Measurements from ENCODE around the gene OLFML3. TPM values are rescaled to one million over a fixed set of nuclear protein-coding genes. Genes with fewer than 3 reads are reported as not detected.

Gene OLFML3, protein sequence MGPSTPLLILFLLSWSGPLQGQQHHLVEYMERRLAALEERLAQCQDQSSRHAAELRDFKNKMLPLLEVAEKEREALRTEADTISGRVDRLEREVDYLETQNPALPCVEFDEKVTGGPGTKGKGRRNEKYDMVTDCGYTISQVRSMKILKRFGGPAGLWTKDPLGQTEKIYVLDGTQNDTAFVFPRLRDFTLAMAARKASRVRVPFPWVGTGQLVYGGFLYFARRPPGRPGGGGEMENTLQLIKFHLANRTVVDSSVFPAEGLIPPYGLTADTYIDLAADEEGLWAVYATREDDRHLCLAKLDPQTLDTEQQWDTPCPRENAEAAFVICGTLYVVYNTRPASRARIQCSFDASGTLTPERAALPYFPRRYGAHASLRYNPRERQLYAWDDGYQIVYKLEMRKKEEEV
- total RNA-seq = 0.11 and 0.14 TPM in 2 replicates

DNA sequence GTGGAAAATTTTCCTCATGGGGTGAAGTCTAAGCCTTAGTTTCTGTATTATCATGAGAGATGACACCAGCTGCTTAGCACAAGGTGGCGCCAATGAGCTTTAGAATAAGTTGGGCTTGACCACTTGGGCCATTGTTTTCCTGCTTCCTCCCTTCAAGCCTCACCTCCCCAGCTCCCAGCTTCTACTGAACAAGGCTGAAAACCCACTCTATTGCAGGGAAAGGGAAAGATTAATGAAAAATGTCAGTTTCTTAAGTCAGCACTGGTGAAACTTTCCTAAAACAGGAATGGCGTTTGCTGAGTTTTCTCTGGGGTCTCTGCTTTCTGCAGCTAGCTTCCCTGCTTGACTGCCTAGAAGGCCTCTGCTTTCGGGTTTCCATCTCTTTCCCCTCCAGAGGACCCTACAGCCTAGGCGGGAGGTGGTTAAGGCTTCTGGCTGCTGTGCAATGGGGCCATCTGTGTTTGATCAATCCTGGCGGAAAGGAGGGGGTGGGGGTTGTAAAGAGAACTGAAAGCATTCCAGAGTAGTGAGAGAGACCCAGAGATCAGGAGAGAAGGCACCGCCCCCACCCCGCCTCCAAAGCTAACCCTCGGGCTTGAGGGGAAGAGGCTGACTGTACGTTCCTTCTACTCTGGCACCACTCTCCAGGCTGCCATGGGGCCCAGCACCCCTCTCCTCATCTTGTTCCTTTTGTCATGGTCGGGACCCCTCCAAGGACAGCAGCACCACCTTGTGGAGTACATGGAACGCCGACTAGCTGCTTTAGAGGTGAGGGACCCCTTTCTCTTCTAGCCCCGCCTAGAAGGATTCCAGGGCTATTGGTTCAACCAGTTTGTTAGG is at the start of gene OLFML3:
OLFML3 (plus strand) TSS at position 612 of the 840 bp plus-strand sequence; CDS start at position 655, 43 bp downstream.
- intact Hi-C loops (cut with micrococcal nuclease) = loop anchor here (1.0 kb wide), 1 partner anchor 303 kb away; no protein-coding TSS in a partner anchor

DNA sequence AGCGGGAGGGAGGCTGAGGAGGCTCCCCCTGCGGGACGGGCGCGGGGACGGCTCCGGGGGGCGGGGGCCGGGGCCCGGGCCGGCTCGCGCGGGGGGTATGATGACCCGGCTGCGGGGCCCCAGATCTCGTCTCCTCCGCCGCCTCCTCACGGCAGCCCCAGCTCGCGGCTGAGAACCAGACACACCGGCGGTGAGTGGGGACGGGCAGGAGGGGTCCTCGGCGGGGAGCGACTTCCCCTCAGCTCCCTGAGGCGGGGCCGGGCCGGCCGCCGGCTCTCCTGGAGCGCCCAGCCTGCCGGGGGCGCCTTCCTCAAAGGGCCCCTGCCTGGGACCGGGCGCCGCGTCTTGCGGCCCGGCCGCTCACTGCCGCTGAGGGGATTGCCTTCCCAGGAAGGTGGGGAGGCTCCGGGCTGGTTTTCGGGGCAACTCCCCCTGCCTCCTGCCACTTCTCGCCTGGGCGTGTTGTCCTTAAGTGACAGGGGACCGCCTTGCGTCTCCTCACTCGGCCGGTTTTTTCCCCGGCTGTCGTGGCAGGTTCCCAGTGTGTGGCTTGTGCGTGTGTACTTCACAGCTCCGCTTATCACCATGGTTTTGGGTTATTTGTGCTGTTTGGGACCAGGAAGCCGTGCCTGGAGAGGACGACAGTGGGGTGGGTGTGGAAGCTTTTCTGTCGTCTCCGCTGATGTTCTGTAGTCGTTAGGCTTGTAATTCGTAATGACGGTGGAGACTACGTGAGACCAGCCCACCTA is 49.4 kb upstream of the OLFML3 start:
- intact Hi-C loops (cut with micrococcal nuclease) = loop anchor here (1.0 to 10.0 kb wide), 9 partner anchors 10 to 1215 kb away; partner anchors contain the start of genes DCLRE1B, NRAS, PPM1J and PTPN22

DNA sequence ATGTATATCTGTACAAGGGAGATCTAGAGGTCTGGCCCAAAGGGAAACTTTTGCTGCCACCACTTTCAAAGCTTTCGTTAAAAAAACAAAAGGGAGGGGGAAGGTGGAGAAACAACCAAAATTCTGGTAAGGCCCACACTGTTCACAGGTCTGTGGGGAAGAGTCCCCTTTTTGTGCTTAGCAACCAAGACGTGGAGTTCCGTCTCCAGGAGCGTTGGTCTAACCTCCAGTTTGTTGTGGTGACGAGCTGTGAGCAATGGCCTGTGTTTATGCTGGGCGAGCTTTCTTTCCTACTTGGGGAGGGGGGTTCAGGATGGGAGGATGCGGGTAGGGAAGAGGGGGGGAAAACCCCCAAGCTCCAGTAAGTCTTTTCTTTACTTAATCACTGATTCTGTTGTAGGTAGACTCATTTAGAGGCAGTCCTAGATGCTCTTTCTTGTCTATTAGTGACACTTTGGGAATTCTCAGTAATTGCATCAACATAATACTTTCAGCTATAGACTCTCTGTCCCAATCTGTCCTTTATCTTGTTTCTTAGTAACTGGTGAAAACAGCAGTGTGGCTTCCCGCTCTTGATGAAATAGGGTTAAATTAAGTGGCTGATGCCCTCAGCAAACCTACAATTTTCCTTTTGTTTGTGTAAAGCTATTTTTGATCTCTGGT is 48.6 kb upstream of the OLFML3 start:
- intact Hi-C loops (cut with micrococcal nuclease) = loop anchor here (1.0 to 10.0 kb wide), 5 partner anchors 10 to 784 kb away; partner anchors contain the start of genes NRAS and PTPN22

- intact Hi-C loops (cut with micrococcal nuclease) = loop anchor here (1.0 to 10.0 kb wide), 3 partner anchors 15 to 783 kb away; partner anchors contain the start of gene NRAS
Measured at GRCh38 chr1:113931451-113931851, 47.8 kb upstream of the OLFML3 start.

DNA sequence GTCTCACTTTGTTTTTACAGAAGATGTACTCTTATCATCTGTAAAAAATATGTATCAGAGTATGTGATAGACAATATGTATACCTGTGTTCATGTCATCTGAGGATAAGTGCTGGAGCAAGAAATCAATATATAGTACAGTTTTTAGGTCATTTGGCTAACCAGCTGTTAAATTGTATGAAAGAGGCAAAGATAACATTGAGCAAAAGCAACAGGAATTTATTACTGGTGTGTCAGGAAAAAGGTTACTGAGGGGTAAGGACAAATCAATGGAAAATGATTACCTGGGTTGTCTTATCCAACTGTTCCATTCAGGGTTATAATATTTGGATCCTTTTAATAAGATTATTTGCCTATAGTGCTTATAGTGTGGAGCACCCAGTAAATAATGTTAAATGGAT is 45.3 kb upstream of the OLFML3 start:
- intact Hi-C loops (cut with micrococcal nuclease) = loop anchor here (10.0 kb wide), 1 partner anchor 781 kb away; the partner anchor contains the start of gene NRAS

DNA sequence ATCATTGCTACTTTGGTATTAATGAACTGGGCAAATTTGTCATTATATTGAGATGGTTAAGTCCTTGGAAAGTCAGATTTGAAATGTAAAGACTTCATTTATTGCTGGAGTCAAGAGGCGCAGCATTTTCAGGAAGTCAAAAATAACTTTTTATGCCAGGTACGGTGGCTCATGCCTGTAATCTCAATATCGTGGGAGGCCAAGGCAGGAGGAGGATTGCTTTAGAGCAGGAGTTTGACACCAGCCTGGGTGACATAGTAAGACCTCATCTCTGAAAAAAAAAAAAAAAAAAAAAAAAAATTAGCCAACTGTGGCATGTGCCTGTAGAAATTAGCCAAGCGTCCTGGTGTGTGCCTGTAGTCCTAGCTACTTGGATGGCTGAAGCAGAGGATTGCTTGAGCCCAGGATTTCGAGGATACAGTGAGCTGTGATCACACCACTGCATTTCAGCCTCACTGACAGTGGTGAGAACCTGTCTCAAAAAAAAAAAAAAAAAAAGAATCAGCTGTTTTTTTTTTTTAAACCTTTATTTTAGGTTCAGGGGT is 44.7 kb upstream of the OLFML3 start:
- intact Hi-C loops (cut with micrococcal nuclease) = loop anchor here (10.0 kb wide), 1 partner anchor 780 kb away; the partner anchor contains the start of gene NRAS

DNA sequence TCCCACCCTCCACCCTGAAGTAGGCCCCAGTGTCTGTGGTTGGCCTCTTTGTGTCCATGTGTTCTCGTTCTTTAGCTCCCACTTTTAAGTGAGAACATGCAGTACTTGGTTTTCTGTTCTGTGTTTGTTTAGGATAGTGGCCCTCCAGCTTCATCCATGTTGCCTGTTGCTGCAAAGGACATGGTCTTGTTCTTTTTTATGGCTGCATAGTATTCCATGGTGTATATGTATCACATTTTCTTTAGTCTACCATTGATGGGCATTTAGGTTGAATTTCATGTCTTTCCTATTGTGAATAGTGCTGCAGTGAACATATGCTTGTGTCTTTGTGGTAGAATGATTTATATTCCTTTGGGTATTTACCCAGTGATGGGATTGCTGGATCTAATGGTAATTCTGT is 44.1 kb upstream of the OLFML3 start:
- intact Hi-C loops (cut with micrococcal nuclease) = loop anchor here (10.0 kb wide), 1 partner anchor 780 kb away; the partner anchor contains the start of gene NRAS

DNA sequence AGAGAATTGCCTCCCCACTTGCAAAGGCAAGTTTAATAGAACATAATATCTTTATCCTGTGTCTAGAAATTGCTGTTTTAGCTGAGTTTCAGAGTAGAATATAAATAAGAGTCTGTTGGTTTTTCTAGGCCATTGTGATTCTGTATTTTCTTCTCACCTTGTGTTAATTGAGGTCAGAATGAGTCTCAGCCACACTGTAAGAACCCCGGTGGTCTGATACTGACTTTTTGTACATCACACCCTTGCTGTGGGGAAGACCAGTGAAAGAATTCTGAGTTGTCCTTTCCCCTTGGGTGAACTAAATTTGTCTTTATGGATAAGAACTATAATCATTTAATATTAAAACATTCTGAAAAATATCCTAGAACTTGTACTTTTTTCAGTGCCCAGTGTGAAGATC is 43.3 kb upstream of the OLFML3 start:
- intact Hi-C loops (cut with micrococcal nuclease) = loop anchor here (10.0 kb wide), 1 partner anchor 779 kb away; the partner anchor contains the start of gene NRAS

DNA sequence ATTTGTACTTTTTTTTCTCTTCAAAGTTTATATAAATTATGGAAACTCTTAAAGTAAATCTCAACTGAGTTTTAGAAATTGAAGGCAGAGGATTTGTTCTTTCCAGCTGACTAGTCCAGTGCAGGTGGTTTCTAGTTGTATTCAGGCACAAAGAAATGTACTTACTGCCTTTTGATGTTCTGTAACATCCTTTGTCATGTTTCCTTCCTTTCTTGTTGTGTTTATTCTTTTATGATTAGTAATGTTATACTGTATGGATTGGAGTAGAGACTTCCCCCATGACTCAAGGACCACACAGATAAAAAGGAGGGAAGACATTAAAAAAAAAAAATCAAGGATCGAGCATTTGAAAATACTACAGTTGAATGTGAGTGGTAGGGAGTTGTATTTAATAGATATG is 42.1 kb upstream of the OLFML3 start:
- intact Hi-C loops (cut with micrococcal nuclease) = loop anchor here (10.0 kb wide), 1 partner anchor 778 kb away; the partner anchor contains the start of gene NRAS

- intact Hi-C loops (cut with micrococcal nuclease) = loop anchor here (10.0 kb wide), 1 partner anchor 777 kb away; the partner anchor contains the start of gene NRAS
Measured at GRCh38 chr1:113938192-113938591, 41.1 kb upstream of the OLFML3 start.

GRCh38 chr1:113940365-113941244 is 38.7 kb upstream of the OLFML3 start:
- intact Hi-C loops (cut with micrococcal nuclease) = loop anchor here (1.0 kb wide), 1 partner anchor 10 kb away; no protein-coding TSS in a partner anchor

DNA sequence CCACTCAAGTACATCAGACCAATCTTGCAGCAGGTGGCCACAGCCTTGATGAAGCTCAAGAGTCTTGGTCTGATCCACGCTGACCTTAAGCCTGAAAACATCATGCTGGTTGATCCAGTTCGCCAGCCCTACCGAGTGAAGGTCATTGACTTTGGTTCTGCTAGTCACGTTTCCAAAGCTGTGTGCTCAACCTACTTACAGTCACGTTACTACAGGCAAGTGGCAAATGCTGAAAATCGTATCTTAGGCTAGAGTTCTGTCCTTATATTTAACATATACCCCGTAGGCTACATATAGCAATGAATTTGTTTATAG is 38.1 kb upstream of the OLFML3 start:
- intact Hi-C loops (cut with micrococcal nuclease) = no loop called here

- intact Hi-C loops (cut with micrococcal nuclease) = no loop called here
Measured at GRCh38 chr1:113942527-113942926, 36.7 kb upstream of the OLFML3 start.

- intact Hi-C loops (cut with micrococcal nuclease) = no loop called here
Measured at GRCh38 chr1:113943028-113943811, 36.1 kb upstream of the OLFML3 start.

DNA sequence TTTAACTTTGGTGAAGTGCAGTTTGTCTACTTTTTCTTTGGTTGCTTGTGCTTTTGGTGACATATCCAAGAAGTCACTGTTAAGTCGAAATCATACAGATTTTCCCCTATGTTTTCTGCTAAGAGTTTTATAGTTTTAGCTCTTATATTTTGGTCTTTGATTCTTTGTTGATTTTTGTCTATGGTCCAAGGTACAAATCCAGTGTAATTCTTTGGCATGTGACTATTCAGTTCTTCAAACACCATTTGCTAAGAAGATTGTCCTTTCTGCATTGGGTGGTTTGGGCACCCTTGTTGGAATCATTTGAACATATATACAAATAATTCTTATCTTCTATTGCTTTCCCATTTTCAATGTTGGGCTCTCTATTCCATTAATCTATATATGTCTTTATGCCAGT is 33.9 kb upstream of the OLFML3 start:
- intact Hi-C loops (cut with micrococcal nuclease) = loop anchor here (5.0 kb wide), 1 partner anchor 38 kb away; the partner anchor contains the start of gene DCLRE1B

GRCh38 chr1:113946112-113946511 is 33.2 kb upstream of the OLFML3 start:
- intact Hi-C loops (cut with micrococcal nuclease) = loop anchor here (2.0 to 5.0 kb wide), 2 partner anchors 15 to 39 kb away; partner anchors contain the start of gene DCLRE1B

DNA sequence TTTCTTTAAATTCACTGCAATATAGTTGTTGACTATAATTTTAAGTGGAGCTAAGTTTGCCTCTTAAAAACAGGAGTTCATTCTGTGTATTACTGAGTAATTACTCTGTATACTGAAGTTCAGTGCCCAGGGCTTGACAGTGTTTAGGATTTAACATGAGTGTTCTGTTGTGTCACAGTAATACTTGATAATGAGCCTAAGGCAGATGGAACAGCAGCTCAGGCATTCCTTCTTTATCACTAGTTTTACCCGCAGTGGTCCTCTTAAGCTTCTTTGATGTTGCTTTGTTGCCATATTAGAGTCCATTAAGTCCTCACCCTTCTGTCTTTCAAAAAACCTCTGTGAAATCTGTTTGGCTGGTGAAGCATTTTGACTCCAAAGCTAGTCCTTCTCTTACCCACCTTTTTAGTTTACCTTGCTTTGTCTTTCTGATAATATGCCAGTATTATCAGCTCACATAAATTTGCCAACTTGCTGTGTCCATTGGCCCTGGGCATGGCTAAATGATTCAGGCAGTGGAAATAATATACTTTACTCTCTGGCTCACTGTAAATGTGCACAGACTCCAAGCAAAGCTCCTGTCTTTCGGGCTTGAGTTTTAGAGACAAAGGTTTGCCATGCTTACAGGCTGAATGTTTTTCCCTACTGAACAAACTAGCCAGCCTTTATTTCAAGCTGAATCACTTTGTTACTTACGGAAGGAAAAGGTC is 32.4 kb upstream of the OLFML3 start:
- intact Hi-C loops (cut with micrococcal nuclease) = loop anchor here (2.0 to 5.0 kb wide), 2 partner anchors 16 to 40 kb away; partner anchors contain the start of gene DCLRE1B
